ENCODE data around the gene DHX34.

- TF ChIP-seq, protein P1, sequence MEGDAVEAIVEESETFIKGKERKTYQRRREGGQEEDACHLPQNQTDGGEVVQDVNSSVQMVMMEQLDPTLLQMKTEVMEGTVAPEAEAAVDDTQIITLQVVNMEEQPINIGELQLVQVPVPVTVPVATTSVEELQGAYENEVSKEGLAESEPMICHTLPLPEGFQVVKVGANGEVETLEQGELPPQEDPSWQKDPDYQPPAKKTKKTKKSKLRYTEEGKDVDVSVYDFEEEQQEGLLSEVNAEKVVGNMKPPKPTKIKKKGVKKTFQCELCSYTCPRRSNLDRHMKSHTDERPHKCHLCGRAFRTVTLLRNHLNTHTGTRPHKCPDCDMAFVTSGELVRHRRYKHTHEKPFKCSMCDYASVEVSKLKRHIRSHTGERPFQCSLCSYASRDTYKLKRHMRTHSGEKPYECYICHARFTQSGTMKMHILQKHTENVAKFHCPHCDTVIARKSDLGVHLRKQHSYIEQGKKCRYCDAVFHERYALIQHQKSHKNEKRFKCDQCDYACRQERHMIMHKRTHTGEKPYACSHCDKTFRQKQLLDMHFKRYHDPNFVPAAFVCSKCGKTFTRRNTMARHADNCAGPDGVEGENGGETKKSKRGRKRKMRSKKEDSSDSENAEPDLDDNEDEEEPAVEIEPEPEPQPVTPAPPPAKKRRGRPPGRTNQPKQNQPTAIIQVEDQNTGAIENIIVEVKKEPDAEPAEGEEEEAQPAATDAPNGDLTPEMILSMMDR (IDR thresholded peaks at IDR 0.05; ENCODE audit: insufficient read depth, low read depth, low read length) = no peak
- TF ChIP-seq EZH2 (IDR thresholded peaks at IDR 0.05; ENCODE audit: insufficient read depth, low read length) = no peak
Observed at GRCh38 chr19:47380559-47380958, 31.4 kb downstream of the DHX34 start.
